Measurements from ENCODE around the gene RBM47.

The RBM47 gene

GRCh38 chr4:40586729-40587128, 42.9 kb downstream of the RBM47 start:
- TF ChIP-seq GATA2 (IDR thresholded peaks at IDR 0.05; ENCODE audit: low read depth, low read length): no peak
- no peak for TF ChIP-seq GATA3 (IDR thresholded peaks at IDR 0.05; ENCODE audit: low read depth, low read length)

- no peak for TF ChIP-seq GATA3 (IDR thresholded peaks at IDR 0.05; ENCODE audit: low read depth, low read length)
- TF ChIP-seq GATA2 (IDR thresholded peaks at IDR 0.05; ENCODE audit: low read depth, low read length): no peak
These were observed 43.6 kb downstream of the RBM47 start for GRCh38 chr4:40586034-40586433.

GRCh38 chr4:40585201-40585799, 44.4 kb downstream of the RBM47 start:
- TF ChIP-seq GATA2 (IDR thresholded peaks at IDR 0.05; ENCODE audit: low read depth, low read length): no peak
- TF ChIP-seq GATA3 (IDR thresholded peaks at IDR 0.05; ENCODE audit: low read depth, low read length): no peak

GRCh38 chr4:40584517-40585141, 45.0 kb downstream of the RBM47 start:
- TF ChIP-seq GATA2 (IDR thresholded peaks at IDR 0.05; ENCODE audit: low read depth, low read length): no peak
- no peak for TF ChIP-seq GATA3 (IDR thresholded peaks at IDR 0.05; ENCODE audit: low read depth, low read length)

GRCh38 chr4:40583850-40584439, 45.7 kb downstream of the RBM47 start:
- TF ChIP-seq GATA3 (IDR thresholded peaks at IDR 0.05; ENCODE audit: low read depth, low read length): no peak
- no peak for TF ChIP-seq GATA2 (IDR thresholded peaks at IDR 0.05; ENCODE audit: low read depth, low read length)

- TF ChIP-seq GATA2 (IDR thresholded peaks at IDR 0.05; ENCODE audit: low read depth, low read length): no peak
- no peak for TF ChIP-seq GATA3 (IDR thresholded peaks at IDR 0.05; ENCODE audit: low read depth, low read length)
These were observed 47.3 kb downstream of the RBM47 start for GRCh38 chr4:40582413-40582812.

GRCh38 chr4:40581254-40582140, 48.2 kb downstream of the RBM47 start:
- TF ChIP-seq GATA3 (IDR thresholded peaks at IDR 0.05; ENCODE audit: low read depth, low read length) (no peak), GATA2 (IDR thresholded peaks at IDR 0.05; ENCODE audit: low read depth, low read length) (no peak)

GRCh38 chr4:40579983-40580382, 49.7 kb downstream of the RBM47 start:
- TF ChIP-seq GATA2 (IDR thresholded peaks at IDR 0.05; ENCODE audit: low read depth, low read length) (no peak), GATA3 (IDR thresholded peaks at IDR 0.05; ENCODE audit: low read depth, low read length) (no peak)

- no peak for TF ChIP-seq GATA2 (IDR thresholded peaks at IDR 0.05; ENCODE audit: low read depth, low read length)
- no peak for TF ChIP-seq GATA3 (IDR thresholded peaks at IDR 0.05; ENCODE audit: low read depth, low read length)
These were observed 51.9 kb downstream of the RBM47 start for GRCh38 chr4:40577588-40578253.

- TF ChIP-seq GATA3 (IDR thresholded peaks at IDR 0.05; ENCODE audit: low read depth, low read length) (no peak), GATA2 (IDR thresholded peaks at IDR 0.05; ENCODE audit: low read depth, low read length) (no peak)
These were observed 52.8 kb downstream of the RBM47 start for GRCh38 chr4:40576651-40577480.

GRCh38 chr4:40575846-40576245, 53.8 kb downstream of the RBM47 start:
- TF ChIP-seq GATA3 (IDR thresholded peaks at IDR 0.05; ENCODE audit: low read depth, low read length): no peak
- no peak for TF ChIP-seq GATA2 (IDR thresholded peaks at IDR 0.05; ENCODE audit: low read depth, low read length)

GRCh38 chr4:40573593-40574311, 55.9 kb downstream of the RBM47 start:
- TF ChIP-seq GATA3 (IDR thresholded peaks at IDR 0.05; ENCODE audit: low read depth, low read length) (no peak), GATA2 (IDR thresholded peaks at IDR 0.05; ENCODE audit: low read depth, low read length) (no peak)

Measured in SH-SY5Y (cell line).